GM19395 (cell line): ENCODE results near the gene UQCRC2.
"Not testable (repeated sequence)": the region's sequence is repeated elsewhere in the genome, so short reads cannot be mapped to it uniquely, and the experiment has no call there.

Source experiments
- ATAC-seq: cut with Tn5 transposase; IDR thresholded peaks from one replicate; pipeline ENCODE4 v1.9.1; 2021; ENCODE audit warnings: mild to moderate bottlenecking, moderate library complexity; ENCODE audit not compliant: unreplicated experiment

Gene UQCRC2

DNA sequence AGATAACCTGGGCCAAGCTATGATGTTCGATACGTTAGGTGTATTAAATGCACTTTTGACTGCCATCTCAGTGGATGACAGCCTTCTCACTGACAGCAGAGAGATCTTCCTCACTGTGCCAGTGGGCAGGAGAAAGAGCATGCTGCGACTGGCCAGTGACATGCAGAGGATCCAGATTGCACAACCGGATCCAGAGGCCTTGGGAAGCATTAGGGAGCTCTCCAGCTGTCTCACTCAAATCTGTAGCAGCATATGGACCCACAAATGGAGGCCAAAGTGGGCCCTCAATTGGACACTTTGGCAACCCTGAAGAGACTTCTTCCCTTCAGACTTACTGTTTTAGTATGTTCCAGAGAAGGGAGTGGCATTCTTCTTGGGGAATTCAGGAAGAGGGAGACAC is 26.9 kb downstream of the UQCRC2 start:
- ATAC-seq, result no peak

DNA sequence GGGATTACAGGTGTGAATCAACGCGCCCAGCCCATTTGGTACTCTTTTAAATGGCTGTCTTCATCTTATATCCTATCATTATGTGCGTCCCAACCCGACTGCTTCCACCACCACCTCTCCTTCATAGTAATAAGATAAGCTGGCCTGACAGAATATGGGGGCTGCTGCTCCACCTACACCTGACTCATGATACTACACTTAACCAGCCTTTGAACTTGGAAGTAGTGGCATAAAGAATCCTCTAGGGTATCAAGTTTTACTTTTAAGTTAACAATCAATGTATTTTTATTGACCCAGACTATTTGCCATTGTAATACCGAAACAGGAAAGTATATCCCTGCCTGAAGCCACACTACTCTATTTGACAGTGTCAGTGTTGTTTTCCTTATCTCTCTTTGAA is 28.9 kb downstream of the UQCRC2 start:
- ATAC-seq, result no peak

DNA sequence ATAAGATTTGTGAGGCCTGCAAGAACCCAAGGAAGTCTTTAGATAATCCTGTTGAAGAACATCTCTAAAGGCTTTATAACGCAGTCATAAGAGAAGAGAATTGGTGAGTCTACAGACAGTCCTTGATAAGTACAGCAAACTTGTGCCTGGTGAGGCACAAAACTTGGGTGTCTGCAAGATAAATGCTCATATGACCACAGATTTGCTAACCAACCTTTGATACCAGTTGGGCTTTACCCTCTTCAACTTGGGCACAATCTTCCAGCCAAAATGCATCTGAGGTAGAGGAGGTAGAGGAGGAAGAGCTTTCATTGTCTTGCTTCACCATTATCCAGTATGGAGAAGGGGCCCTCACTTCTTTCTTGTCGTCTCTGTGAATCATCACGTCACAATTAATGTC is 30.9 kb downstream of the UQCRC2 start:
- ATAC-seq, result no peak

DNA sequence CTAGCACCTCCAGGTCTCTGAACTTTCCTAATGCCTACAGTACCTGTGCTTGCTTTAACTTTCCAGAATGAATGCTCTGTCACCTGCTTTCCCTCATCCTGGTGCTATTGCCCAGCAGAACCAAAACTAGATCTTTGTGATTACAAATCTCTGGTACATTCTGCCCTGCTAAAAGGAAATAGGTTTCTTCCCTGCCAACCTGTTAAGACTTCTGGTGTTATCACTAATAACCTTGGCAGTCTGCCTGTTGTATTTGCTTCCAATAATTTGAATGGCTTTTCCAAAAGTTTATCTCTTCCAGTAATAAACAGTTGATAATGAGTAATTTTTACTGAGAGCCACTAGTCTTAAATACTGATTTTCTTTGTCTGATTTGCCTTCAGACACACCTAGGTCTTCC is 32.4 kb downstream of the UQCRC2 start:
- no peak for ATAC-seq

DNA sequence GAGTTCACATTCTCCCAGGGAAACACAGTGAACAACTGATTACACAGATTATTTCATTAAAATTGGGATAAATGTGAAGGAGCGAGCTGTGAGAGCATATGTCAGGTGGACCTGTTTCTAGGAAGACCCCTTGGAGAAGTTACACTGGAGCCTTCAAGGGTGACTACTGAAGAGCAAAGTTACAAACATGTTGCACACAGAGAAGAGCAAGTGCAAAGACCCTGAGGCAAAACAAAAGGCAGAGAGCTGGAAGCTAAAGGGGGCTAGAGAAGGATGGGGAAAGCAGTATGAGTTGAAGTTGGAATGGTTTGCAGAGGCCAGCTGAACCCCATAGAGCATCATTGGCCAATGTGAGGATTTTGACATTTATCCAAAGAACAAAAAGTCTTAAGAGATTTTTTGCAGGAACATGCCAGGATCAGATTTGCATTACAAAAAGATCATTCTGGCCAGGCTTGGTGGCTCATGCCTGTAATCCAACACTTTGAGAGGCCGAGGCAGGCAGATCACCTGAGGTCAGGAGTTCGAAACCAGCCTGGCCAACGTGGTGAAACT is 33.6 kb downstream of the UQCRC2 start:
- no peak for ATAC-seq

DNA sequence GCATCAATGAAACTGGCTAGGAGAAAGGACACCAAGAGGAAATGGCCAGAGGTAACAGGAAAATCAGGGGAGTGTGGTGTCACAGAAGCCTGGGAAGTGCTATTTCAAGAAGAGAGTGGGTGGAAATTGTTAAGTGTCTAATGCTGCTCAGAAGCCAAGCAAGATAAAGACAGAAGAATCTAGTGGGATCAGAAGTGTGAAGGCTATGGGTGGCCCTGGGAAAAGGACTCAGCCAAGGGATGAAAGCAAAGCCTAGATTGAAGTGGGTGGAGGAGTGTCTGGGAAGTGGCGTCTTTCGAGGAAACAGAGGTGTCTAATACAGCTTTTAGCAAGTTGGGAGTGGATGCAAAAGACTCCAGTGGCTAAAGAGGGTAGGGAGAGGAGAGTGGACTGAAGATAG is 34.3 kb downstream of the UQCRC2 start:
- no peak for ATAC-seq

DNA sequence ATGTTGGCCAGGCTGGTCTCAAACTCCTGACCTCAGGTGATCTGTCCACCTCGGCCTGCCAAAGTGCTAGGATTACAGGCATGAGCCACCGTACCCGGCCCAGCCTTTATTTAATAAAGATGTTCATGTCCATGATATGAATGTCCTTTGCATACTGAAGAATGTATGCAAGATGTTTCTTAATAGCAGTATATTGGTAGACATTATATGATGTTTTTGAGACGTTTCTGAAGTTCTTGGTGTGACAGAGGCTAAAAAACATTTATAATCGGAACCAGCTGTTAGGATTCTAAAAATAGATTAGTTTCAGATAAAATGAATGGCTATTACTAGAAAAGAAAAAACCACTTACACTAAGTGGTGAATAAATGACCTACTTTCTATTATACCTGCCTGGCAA is 36.0 kb downstream of the UQCRC2 start:
- no peak for ATAC-seq

DNA sequence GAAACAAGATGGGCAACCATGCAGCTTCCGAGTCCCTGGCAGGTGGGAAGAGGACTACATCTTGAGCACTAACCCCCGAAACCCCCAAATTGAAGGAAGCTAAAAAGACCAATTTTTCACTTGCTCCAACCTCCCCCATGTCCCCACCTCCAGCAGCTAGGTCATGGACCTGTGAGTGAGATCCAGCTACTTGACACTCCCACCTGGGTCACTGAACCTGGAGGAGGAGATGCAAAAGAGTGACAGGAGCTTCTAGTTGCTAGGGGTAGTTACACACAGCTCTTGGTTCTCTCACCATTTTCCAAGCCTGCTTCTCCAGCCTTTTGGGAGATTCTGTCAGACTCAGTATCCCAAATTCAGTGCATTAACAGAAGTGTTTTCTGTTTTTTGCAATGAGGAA is 36.6 kb downstream of the UQCRC2 start:
- no peak for ATAC-seq

DNA sequence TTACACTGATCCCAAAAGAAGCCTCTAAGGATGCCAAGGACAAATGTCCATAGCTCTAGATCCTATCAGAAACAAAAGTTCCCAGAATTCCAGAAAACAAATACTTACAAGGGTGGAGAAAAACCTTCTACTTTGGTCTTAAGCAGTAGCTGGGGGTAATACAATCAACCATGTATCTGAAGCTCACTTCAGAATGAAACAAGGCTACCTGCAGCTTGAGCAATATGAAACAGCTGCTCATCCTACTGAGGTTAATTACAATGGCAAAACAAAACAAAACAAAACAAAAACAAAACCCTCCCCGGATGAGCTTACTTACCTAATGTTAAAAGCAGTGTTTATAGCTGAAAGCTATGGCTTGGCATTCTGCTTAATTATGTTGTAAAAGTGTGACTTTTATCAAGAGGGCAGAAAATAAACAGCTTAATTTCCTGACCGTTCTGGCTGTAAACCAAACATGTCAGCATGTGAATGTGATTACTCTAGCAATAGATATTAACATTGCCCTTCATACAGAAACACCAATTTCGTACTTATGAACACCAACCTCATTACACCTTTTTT is 37.3 kb downstream of the UQCRC2 start:
- no peak for ATAC-seq

DNA sequence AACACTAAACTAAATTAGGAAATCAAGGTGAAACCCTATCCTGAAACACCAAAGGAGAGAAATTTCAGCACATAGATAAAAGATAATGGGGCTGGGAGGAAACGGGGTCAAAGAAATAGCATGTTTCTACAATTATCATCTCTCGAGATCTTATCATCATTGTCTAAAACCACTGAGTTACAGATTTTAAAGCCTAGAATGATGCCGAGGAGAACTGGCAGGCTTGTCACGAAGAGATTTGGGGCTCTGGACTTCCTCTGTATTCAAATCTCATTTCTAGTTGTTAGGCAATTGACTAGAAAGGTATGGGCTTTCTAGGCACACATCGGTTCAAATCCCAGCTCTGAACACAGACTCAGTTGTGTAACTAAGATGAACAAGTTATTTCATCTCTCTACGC is 38.5 kb downstream of the UQCRC2 start:
- no peak for ATAC-seq

DNA sequence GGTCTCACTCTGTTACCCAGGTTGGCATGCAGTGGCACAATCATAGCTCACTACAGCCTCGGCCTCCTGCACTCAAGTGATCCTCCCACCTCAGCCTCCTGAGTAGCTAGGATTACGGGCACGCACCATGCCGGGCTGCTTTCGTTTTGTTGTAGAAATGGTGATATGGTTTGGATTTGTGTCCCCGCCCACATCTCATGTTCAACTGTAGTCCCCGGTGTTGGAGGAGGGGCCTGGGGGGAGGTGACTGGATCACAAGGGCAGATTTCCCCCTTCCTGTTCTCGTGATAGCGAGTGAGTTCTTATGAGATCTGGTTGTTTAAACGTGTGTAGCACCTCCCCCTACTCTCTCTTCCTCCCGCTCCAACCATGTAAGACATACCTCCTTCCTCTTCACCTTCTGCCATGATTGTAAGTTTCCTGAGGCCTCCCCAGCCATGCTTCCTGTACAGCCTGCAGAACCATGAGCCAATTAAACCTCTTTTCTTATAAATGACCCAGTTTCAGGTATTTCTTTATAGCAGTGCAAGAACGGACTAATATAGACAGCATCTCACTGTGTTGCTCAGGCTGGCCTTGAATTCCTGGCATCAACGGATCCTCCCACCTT is 41.8 kb downstream of the UQCRC2 start:
- ATAC-seq, result no peak

DNA sequence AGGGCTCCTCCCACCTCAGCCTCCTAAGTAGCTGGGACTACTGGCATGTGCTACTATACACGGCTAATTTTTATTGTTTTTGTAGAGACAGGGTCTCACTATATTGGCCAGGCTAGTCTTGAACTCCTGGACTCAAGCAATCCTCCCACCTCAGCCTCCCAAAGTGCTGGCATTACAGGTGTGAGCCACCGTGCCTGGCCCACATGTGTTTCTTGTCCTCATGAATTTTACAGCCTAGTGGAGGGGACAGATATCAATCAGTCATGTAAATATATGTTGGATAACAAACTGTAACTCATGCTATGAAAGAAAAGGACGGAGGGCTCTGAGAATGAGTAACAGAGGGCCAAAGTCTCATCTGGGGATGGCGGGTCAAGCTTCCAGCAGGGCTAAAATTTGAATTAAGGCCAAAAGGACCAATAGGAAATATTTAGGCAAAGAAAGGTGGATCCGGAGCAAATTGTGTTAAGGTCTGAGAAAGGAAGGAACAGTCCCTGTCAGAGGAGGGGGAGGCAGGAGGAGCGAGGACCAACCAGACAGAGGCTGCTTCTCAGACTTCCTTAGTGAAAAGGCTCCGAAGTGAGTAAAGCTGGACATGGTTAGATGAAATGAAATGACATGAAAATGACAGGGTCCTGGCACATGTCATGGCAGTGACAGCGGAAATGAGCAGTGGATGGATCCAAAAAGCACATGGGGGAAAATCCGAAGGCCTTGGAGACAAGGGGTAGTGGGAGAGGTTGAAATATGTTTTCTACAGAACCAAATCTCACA is 43.9 kb downstream of the UQCRC2 start:
- no peak for ATAC-seq

DNA sequence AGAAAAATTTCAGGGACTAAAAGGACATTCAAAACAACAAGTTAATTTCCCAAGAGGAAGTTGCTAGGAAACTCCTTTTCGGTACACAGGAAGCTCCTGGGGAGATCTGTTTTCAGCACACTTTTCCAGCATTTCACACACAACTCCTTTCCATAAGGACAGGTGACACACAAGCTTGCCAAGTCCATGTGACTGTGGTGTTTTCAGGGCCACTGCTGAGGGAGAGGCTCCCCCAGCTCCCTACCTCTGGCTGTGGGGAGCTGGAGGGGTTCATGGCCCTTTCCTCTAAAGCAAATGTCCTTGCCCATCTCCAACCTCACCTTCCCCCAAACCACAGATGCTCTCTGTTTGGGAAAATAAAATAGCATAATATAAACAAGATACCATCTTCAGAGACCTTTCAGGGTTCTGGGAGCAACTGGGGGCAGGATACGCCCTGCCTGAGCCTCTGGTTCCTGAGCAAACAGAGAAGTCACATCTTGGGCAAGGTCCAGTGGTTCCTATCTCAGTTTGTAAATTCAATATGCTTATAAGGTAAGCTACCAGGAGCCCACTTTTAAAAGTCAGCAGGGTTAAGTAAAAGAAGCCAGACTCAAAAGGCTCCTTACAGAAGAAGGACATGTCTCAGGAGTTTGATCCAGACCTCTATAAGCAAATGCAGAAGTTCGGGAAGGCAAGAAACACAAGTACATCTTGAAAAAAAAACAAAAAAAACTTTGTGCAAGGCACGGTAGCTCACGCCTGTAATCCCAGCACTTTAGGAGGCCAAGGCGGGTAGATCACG is 44.7 kb downstream of the UQCRC2 start:
- ATAC-seq, result no peak

DNA sequence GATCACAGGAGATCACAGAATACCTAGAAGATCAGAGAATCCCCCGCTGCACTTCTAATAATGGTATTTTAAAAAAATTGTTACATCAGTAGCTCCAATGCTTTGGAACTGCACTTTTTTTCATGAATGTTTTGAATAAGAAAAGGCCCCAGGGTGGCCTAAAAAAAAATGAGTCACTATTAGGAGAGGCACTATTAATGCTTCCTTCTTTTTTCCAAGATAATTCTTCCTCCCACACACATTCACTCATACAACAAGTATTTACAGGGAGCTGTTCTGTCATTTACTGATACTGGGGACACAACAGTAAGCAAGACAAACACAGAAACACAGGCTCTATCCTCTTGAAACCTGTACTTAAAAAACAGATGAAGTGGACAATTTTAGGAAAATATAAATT is 48.4 kb downstream of the UQCRC2 start:
- no peak for ATAC-seq

DNA sequence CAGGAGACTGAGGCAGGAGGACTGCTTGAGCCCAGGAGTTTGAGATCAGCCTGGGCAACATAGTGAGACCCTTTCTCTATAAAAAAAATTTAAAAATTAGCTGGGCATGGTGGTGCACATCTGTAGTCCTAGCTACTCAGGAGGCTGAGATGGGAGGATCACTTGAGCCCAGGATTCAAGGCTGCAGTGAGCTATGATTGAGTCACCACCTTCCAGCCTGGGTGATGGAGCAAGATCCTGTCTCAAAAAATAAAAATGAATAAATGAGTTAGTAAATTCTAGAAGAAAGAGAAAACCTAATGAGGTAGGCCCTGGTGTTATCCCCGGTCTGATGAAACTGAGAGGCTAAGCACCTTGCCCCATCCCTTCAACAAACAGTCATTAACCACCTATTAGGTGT is 48.9 kb downstream of the UQCRC2 start:
- not testable (repeated sequence) for ATAC-seq

DNA sequence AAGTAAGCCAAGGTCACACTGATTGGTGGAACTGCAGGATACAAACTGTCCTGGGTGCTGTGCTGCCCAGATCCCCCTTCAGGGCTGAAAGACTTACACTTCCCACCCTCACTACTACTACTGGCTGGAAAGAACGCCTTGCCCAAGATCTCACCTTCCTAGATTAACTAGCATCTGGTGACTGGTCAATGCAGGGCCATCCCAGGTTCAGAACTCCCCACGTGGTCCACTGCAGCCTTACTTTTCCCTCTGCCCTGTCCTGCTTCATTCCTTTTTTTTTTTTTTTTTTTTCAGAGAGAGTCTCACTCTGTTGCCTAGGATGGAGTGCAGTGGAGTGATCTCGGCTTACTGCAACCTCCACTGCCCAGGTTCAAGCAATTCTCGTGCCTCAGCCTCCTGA is 50.0 kb downstream of the UQCRC2 start:
- ATAC-seq, result no peak

DNA sequence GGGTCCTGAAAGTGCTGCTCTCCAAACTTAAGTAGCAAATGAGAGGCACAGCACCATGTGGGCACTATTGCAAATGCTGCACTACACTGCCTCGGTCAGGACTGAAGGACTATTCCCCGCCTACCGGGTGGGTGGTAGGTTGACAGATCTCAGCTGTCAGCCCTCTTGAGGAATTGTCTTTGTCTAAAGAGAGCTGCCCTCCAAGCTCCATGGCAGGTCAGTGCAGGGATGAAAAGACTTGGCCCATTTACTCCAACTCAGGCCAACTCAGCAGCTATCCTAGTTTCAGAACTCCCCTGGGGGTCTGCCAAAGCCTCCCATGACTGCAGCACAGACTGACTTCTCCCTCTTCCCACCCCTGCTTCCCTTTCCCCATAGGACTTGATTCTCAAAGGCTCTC is 51.2 kb downstream of the UQCRC2 start:
- ATAC-seq, result no peak

DNA sequence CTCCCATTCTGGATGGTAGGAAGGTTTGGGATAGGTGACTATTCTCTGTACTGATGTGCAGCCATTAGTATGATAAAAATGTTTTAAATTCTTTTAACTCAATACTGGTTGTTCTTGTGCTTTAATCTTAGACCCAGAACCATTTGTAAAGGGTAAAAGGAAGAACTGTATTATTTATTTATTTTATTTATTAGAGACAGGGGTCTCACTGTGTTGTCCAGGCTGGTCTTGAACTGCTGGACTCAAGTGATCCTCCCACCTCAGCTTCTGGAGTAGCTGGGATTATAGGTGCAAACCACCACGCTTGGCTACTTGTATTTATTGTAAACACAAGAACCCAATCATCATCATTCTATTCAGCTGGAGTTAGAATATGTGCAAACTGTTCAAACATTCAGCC is 52.6 kb downstream of the UQCRC2 start:
- ATAC-seq, result no peak

DNA sequence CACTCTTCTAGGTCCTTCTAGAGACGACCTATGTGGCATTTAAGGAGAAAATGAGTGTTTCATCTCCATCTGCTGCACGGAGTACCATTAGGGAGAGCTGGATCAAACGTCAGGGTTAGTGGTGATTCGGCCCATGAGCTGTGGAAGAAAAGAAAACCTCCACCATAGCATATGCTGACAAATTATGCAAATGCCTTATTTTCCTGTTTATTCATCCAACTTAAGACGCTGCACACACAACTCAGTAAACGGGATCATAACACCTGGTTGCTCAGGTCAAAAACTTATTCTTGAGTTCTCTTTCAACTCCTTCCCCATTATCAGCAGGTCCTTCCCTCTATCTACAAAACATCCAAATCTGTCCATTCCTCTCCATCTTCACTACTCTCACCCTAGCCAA is 53.5 kb downstream of the UQCRC2 start:
- no peak for ATAC-seq

DNA sequence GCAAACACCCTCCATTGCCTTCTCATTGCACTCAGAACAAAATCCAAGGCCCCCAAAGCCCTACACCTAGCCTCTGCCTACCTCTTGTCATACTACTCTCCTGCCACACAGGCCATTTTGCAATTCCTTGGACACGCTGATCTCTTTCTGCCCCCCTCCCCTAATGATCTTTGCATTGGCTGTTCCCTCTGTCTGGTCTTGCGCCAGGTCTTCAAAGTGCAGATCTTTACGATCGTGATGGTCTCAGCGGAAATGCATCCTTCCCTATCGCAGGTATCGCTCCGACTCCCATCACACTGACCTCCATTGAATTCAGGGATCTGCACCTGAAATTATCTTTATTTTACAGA is 54.0 kb downstream of the UQCRC2 start:
- ATAC-seq, result no peak

DNA sequence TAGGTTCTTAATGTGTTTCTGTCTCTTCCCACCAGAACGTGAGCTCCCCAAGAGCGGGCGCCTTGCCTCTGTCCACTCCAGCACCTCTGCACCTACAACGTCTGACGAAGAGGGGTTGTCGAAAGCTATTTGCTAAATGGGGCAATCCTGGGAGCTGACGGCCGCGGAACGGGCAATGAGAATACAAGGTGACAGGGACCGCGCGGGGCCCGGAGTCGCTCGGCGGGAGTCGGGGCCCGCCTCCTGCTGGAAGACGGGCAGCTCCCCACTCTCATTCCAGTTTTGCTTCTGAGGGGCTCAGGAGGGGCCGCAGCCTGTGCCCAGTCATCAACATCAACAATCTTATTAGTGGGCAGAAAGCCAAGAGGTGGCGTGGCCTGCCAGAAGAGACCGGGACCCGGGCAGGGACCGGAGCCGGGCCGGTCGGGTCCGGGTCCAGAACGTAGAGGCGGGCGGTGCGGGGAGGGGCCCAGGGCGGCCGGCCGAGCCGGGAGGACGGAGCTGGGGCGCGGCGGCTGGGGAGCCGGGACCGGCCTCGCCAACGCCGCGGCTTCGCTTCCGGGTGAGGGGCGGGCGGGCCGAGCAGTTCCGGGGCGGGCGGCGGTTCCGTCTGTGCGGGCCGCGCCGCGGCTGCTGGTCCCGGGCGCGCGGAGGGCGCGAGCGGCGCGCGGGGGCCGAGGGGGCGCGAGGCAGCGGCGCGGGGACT is 54.5 kb downstream of the UQCRC2 start, which contains the start of gene MOSMO:
TSS of gene MOSMO (plus strand) at position 603 of the 706 bp plus-strand sequence. CDS start 191 bp downstream, outside the sequence.
- peak; percentile 58 for ATAC-seq
